GM12878 (cell line): ENCODE data around the gene MYO1E.

ENCODE experiments used
- ASH2L ChIP-seq: fragments of 300-600, 200-600 bp; sonication (generic); IDR thresholded peaks from 2 replicates; pipeline ENCODE4 v1.6.1; 2017; ENCODE audit warnings: low read depth, mild to moderate bottlenecking, borderline replicate concordance
- CBX5 ChIP-seq: sonication (generic); IDR thresholded peaks from 2 replicates; pipeline ENCODE4 v1.6.1; 2016; ENCODE audit warnings: low read depth, moderate library complexity, mild to moderate bottlenecking, inconsistent platforms
- EP300 ChIP-seq, 2 experiments: fragments of 150-350 bp in 1 of 2; IDR thresholded peaks; 2 replicates each; pipeline ENCODE4 v1.6.1; 2011 to 2012; ENCODE audit warnings: low read depth in 2 of 2, low read length in 2 of 2, borderline replicate concordance in 1 of 2, improper control_type of control experiment in 1 of 2, inconsistent platforms in 1 of 2; ENCODE audit not compliant: control insufficient read depth in 1 of 2
- HCFC1 ChIP-seq: fragments of 150-350 bp; IDR thresholded peaks from 2 replicates; pipeline ENCODE4 v1.6.1; 2014; ENCODE audit warnings: low read length
- MEF2A ChIP-seq: IDR thresholded peaks from 2 replicates; pipeline ENCODE4 v1.6.1; 2011; ENCODE audit warnings: low read depth, mild to moderate bottlenecking, low read length, moderate library complexity; ENCODE audit not compliant: insufficient read depth
- POLR2AphosphoS5 ChIP-seq: IDR thresholded peaks from 2 replicates; pipeline ENCODE4 v1.6.1; 2011; ENCODE audit warnings: mild to moderate bottlenecking, low read length, inconsistent platforms
- SIN3A ChIP-seq: IDR thresholded peaks from 2 replicates; pipeline ENCODE4 v1.6.1; 2012; ENCODE audit warnings: low read depth, low read length, improper control_type of control experiment
- SREBF1 ChIP-seq: IDR thresholded peaks from 2 replicates; pipeline ENCODE4 v1.6.1; 2012; ENCODE audit warnings: mild to moderate bottlenecking, low read length
- ZNF24 ChIP-seq: fragments of 450-650 bp; IDR thresholded peaks from 2 replicates; pipeline ENCODE4 v1.6.1; 2017; ENCODE audit warnings: antibody characterized with exemption, mild to moderate bottlenecking
- TF ChIP-seq, protein P1 (sequence below): IDR thresholded peaks from 2 replicates; pipeline ENCODE4 v1.6.1; 2012; ENCODE audit warnings: mild to moderate bottlenecking, low read depth, low read length
- TF ChIP-seq, protein P2 (sequence below), 3 experiments: IDR thresholded peaks in 2 of 3; conservative IDR thresholded peaks in 1 of 3; 2 replicates each; pipeline ENCODE4 v1.5.1; 2011; ENCODE audit warnings: low read depth in 3 of 3, low read length in 3 of 3, mild to moderate bottlenecking in 3 of 3, control low read depth in 2 of 3, moderate library complexity in 2 of 3, inconsistent platforms in 1 of 3, mixed read lengths in 1 of 3; ENCODE audit not compliant: control insufficient read depth in 2 of 3, insufficient read depth in 1 of 3; ENCODE audit errors: extremely low read depth in 1 of 3

DNA sequence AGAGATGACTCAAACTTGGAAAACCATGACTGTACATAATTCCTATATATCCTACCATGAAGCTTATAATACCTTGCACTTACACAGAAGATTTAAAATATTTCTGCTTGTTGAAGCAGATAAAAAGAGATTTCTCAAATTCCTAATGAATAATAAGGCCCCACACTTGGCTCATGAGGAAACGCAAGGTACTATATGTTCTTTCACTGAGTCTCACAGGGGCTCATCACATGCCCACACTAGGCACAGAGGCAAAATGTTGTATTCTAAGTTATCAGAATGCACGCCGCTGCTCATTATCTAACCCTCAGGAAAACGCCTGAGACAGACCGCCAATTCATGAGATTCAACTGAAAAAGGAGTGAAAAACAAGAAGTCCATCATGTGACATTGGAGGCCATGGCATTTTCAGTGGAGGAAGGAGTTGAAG, 5.6 kb downstream of the MYO1E start:
- no peak for TF ChIP-seq EP300 (IDR thresholded peaks at IDR 0.05; ENCODE audit: borderline replicate concordance in 1 of 2, control insufficient read depth in 1 of 2, low read depth in 2 of 2, low read length in 2 of 2)
- TF ChIP-seq, protein P1, sequence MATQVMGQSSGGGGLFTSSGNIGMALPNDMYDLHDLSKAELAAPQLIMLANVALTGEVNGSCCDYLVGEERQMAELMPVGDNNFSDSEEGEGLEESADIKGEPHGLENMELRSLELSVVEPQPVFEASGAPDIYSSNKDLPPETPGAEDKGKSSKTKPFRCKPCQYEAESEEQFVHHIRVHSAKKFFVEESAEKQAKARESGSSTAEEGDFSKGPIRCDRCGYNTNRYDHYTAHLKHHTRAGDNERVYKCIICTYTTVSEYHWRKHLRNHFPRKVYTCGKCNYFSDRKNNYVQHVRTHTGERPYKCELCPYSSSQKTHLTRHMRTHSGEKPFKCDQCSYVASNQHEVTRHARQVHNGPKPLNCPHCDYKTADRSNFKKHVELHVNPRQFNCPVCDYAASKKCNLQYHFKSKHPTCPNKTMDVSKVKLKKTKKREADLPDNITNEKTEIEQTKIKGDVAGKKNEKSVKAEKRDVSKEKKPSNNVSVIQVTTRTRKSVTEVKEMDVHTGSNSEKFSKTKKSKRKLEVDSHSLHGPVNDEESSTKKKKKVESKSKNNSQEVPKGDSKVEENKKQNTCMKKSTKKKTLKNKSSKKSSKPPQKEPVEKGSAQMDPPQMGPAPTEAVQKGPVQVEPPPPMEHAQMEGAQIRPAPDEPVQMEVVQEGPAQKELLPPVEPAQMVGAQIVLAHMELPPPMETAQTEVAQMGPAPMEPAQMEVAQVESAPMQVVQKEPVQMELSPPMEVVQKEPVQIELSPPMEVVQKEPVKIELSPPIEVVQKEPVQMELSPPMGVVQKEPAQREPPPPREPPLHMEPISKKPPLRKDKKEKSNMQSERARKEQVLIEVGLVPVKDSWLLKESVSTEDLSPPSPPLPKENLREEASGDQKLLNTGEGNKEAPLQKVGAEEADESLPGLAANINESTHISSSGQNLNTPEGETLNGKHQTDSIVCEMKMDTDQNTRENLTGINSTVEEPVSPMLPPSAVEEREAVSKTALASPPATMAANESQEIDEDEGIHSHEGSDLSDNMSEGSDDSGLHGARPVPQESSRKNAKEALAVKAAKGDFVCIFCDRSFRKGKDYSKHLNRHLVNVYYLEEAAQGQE: no peak
- no peak for TF ChIP-seq SIN3A
- TF ChIP-seq, protein P2, sequence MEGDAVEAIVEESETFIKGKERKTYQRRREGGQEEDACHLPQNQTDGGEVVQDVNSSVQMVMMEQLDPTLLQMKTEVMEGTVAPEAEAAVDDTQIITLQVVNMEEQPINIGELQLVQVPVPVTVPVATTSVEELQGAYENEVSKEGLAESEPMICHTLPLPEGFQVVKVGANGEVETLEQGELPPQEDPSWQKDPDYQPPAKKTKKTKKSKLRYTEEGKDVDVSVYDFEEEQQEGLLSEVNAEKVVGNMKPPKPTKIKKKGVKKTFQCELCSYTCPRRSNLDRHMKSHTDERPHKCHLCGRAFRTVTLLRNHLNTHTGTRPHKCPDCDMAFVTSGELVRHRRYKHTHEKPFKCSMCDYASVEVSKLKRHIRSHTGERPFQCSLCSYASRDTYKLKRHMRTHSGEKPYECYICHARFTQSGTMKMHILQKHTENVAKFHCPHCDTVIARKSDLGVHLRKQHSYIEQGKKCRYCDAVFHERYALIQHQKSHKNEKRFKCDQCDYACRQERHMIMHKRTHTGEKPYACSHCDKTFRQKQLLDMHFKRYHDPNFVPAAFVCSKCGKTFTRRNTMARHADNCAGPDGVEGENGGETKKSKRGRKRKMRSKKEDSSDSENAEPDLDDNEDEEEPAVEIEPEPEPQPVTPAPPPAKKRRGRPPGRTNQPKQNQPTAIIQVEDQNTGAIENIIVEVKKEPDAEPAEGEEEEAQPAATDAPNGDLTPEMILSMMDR (IDR thresholded peaks at IDR 0.05 in 2 of 3, conservative IDR thresholded peaks at IDR 0.05 in 1 of 3; ENCODE audit: control insufficient read depth in 2 of 3, extremely low read depth in 1 of 3, insufficient read depth in 1 of 3, low read depth in 3 of 3, low read length in 3 of 3): no peak
- TF ChIP-seq CBX5: no peak
- no peak for TF ChIP-seq MEF2A
- no peak for TF ChIP-seq SREBF1
- TF ChIP-seq HCFC1: no peak
- no peak for TF ChIP-seq POLR2AphosphoS5
- TF ChIP-seq ZNF24: no peak
- no peak for TF ChIP-seq ASH2L
